ENCODE results near the gene SESN1. TPM values are rescaled to one million over a fixed set of nuclear protein-coding genes. Genes with fewer than 3 reads are reported as not detected.

SESN1 gene
- polyA plus RNA-seq, 1 experiment: 29.6 TPM

DNA sequence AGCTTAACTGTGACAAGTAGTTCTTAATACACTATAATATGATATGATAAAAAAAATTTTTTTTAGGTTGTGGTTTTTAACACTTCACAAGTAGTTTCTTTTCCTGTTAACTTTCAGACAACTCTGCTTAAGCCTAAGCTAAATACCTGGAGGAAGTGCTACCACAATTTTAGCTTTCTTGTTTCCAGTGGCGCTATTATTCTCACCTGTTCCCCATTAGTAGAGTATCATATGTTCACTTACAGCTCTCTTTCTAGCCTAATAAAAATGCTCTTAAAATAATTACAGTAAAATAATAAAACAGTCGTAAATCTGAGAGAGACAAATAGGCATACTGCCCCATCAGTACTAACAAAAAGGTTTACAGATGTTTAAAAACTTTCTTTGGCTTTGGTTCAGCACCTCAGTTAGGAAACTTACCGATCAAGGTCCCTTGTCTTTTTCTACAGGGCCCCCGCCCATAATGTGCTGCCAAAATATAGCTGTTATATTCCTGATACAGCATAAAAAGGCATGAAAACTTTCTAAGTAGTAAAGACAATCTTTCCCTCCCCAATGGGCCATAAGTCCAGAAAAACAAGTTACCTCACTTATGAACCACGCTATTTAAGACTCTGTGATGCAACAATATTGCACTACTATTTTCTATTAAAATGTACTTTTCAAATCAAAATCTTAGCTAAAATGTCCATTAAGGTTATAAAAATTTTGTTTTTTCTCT, 57.9 kb downstream of the SESN1 start:
- no peak for DNase-seq (ENCODE audit: low read depth, low spot score)
- POLR2A ChIA-PET: no interaction called here
- Histone ChIP-seq H3K27ac (ENCODE audit: low read depth, low read length) (no peak overlapping the region), H3K27me3 (ENCODE audit: control insufficient read depth, insufficient read depth, low read length) (no peaks in the 10 kb centered on the region), H3K4me3 (ENCODE audit: low read depth, low read length) (no peak overlapping the region), H3K9me3 (ENCODE audit: control insufficient read depth, insufficient read depth, low read length) (no peaks in the 10 kb centered on the region)
- TF ChIP-seq, protein P1, sequence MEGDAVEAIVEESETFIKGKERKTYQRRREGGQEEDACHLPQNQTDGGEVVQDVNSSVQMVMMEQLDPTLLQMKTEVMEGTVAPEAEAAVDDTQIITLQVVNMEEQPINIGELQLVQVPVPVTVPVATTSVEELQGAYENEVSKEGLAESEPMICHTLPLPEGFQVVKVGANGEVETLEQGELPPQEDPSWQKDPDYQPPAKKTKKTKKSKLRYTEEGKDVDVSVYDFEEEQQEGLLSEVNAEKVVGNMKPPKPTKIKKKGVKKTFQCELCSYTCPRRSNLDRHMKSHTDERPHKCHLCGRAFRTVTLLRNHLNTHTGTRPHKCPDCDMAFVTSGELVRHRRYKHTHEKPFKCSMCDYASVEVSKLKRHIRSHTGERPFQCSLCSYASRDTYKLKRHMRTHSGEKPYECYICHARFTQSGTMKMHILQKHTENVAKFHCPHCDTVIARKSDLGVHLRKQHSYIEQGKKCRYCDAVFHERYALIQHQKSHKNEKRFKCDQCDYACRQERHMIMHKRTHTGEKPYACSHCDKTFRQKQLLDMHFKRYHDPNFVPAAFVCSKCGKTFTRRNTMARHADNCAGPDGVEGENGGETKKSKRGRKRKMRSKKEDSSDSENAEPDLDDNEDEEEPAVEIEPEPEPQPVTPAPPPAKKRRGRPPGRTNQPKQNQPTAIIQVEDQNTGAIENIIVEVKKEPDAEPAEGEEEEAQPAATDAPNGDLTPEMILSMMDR (IDR thresholded peaks at IDR 0.05; ENCODE audit: low read depth, low read length): no peak
- CTCF ChIA-PET: interaction anchor here (0.8 to 1.0 kb wide), 2 partner anchors 12 to 35 kb away, joined by 3 read pairs; no protein-coding TSS in a partner anchor

- Histone ChIP-seq H3K4me3 (ENCODE audit: low read depth, low read length) (no peak overlapping the region), H3K9me3 (ENCODE audit: control insufficient read depth, insufficient read depth, low read length) (no peaks in the 10 kb centered on the region), H3K27ac (ENCODE audit: low read depth, low read length) (no peak overlapping the region), H3K27me3 (ENCODE audit: control insufficient read depth, insufficient read depth, low read length) (no peaks in the 10 kb centered on the region)
- CTCF ChIA-PET: no interaction called here
- TF ChIP-seq, protein P1 (IDR thresholded peaks at IDR 0.05; ENCODE audit: low read depth, low read length): no peak
- POLR2A ChIA-PET: no interaction called here
- DNase-seq (ENCODE audit: low read depth, low spot score): no peak
Measured at GRCh38 chr6:109034526-109034925, 60.1 kb downstream of the SESN1 start.

GRCh38 chr6:109033655-109034054, 61.0 kb downstream of the SESN1 start:
- CTCF ChIA-PET: no interaction called here

GRCh38 chr6:109031416-109031815, 63.2 kb downstream of the SESN1 start:
- no peaks in the 10 kb centered on the region for H3K27me3 ChIP-seq (ENCODE audit: control insufficient read depth, insufficient read depth, low read length)
- H3K4me3 ChIP-seq (ENCODE audit: low read depth, low read length): no peak overlapping the region
- H3K27ac ChIP-seq (ENCODE audit: low read depth, low read length): no peak overlapping the region
- ChIA-PET CTCF (no interaction called here), POLR2A (no interaction called here)
- no peak for DNase-seq (ENCODE audit: low read depth, low spot score)
- H3K9me3 ChIP-seq (ENCODE audit: control insufficient read depth, insufficient read depth, low read length): no peaks in the 10 kb centered on the region; the same call in 1 of the 2 replicates
- TF ChIP-seq, protein P1 (IDR thresholded peaks at IDR 0.05; ENCODE audit: low read depth, low read length): no peak

More at GRCh38 chr6:109033655-109034054, 61.0 kb downstream of the SESN1 start:
- TF ChIP-seq, protein P1 (IDR thresholded peaks at IDR 0.05; ENCODE audit: low read depth, low read length): no peak
- POLR2A ChIA-PET: no interaction called here
- Histone ChIP-seq H3K27me3 (ENCODE audit: control insufficient read depth, insufficient read depth, low read length) (no peaks in the 10 kb centered on the region), H3K27ac (ENCODE audit: low read depth, low read length) (no peak overlapping the region), H3K9me3 (ENCODE audit: control insufficient read depth, insufficient read depth, low read length) (no peaks in the 10 kb centered on the region), H3K4me3 (ENCODE audit: low read depth, low read length) (no peak overlapping the region)
- no peak for DNase-seq (ENCODE audit: low read depth, low spot score)

DNA sequence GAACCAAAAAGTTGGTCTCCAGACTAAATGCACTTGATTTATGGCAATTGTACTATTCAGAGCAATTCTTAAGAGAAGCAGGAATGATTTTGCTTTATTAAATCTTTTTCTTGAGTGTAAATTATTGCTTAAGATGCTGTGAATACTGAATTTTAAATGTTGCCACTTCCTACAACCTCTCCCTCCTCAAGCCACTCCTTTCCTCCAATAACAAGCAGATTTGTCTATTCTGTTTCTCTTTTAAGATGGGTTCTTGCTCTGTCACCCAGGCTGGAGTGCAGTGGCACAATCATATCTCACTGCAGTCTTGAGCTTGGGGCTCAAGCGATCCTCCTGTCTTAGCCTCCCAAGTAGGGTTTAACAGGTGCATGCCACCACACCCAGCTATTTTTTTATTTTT, 65.3 kb downstream of the SESN1 start:
- no peak overlapping the region for H3K4me3 ChIP-seq (ENCODE audit: low read depth, low read length)
- no peaks in the 10 kb centered on the region; the same call in 1 of the 2 replicates for H3K9me3 ChIP-seq (ENCODE audit: control insufficient read depth, insufficient read depth, low read length)
- H3K27ac ChIP-seq (ENCODE audit: low read depth, low read length): no peak overlapping the region
- no peaks in the 10 kb centered on the region for H3K27me3 ChIP-seq (ENCODE audit: control insufficient read depth, insufficient read depth, low read length)
- TF ChIP-seq, protein P1 (IDR thresholded peaks at IDR 0.05; ENCODE audit: low read depth, low read length): no peak
- DNase-seq (ENCODE audit: low read depth, low spot score): no peak
- ChIA-PET CTCF (no interaction called here), POLR2A (no interaction called here)

Data from AG04450 (cell line).